Kidney (tissue), 14 donors: ENCODE measurements around the gene DCLK3. TPM values are rescaled to one million over a fixed set of nuclear protein-coding genes. Genes with fewer than 3 reads are reported as not detected.
A peak's percentile ranks its signal among the peaks of the same experiment; 100 is the strongest.

Source experiments
- DNase-seq, 5 donors: peaks; one replicate each; pipeline ENCODE4 v3.0.0-alpha.2; 2013 to 2020
- FAIRE-seq: peaks from 2 replicates; lab custom pipeline; 2012; peaks lifted over from hg19 to GRCh38; lab: Jason Lieb, UNC
- H3K27ac ChIP-seq, 2 donors: one replicate each; pipeline ENCODE4 v1.7.0; 2013; ENCODE audit warnings: low read depth in 2 of 2, low read length in 2 of 2, inconsistent platforms in 1 of 2
- H3K27me3 ChIP-seq: one replicate; pipeline ENCODE4 v1.7.1; 2013; ENCODE audit warnings: low read length, inconsistent platforms; ENCODE audit not compliant: control insufficient read depth, insufficient read depth
- H3K36me3 ChIP-seq, 3 donors: one replicate each; pipeline versions ENCODE4 v1.7.0 to v1.7.1; 2013; ENCODE audit warnings: low read length in 3 of 3, control low read depth in 1 of 3, inconsistent platforms in 1 of 3; ENCODE audit not compliant: insufficient read depth in 3 of 3, control insufficient read depth in 2 of 3
- H3K4me1 ChIP-seq, 3 donors: one replicate each; pipeline versions ENCODE4 v1.7.0 to v1.7.1; 2013; ENCODE audit warnings: low read length in 3 of 3, inconsistent platforms in 1 of 3, low read depth in 1 of 3; ENCODE audit not compliant: control insufficient read depth in 2 of 3, insufficient read depth in 2 of 3
- H3K4me3 ChIP-seq, 3 donors: one replicate each; pipeline versions ENCODE4 v1.7.0 to v1.8.1; 2013; ENCODE audit warnings: low read length in 3 of 3, control low read depth in 1 of 3, inconsistent platforms in 1 of 3
- H3K9ac ChIP-seq, 3 donors: one replicate each; pipeline versions ENCODE4 v1.7.0 to v1.7.1; 2013; ENCODE audit warnings: low read length in 3 of 3, control low read depth in 1 of 3, inconsistent platforms in 1 of 3
- H3K9me3 ChIP-seq, 3 donors: one replicate each; pipeline versions ENCODE4 v1.7.0 to v1.7.1; 2013; ENCODE audit warnings: low read length in 3 of 3, control low read depth in 1 of 3, inconsistent platforms in 1 of 3; ENCODE audit not compliant: control insufficient read depth in 2 of 3, insufficient read depth in 1 of 3
- CTCF ChIP-seq: IDR thresholded peaks from 3 replicates; pipeline ENCODE4 v1.5.1; 2012; ENCODE audit warnings: mild to moderate bottlenecking, moderate library complexity, borderline replicate concordance; ENCODE audit not compliant: insufficient read depth; ENCODE audit errors: extremely low read depth
- intact Hi-C: fragments of 100-400 bp; cut with DNase I; formaldehyde crosslinking; loops from one replicate; pipeline ENCODE4 v1.11.1; 2022
- polyA plus RNA-seq: library from polyadenylated mRNA; stranded (reverse); fragments of 350-450 nt; fragmentation: Illumina TruSeq; extraction: RNeasy Lipid Tissue Mini Kit (QIAGEN cat#74804); gene quantifications from one replicate; pipeline ENCODE4 v1.2.3, GENCODE V29; 2014; ENCODE audit warnings: low read depth, low replicate concordance; ENCODE audit not compliant: insufficient read depth
- total RNA-seq: library from RNA; stranded (reverse); fragmentation: NEBNext Ultra II Directional; extraction: Animal tissue kit (Norgen Biotek cat#: 25700); gene quantifications from one replicate; pipeline ENCODE4 v1.2.1, GENCODE V29; 2021
- donor health status: control.
- donor health status: control.
- donor health status: control.
- donor health status: control.
- donor health status: control.
- donor health status: DM: yes; HTN: yes; CAD: no.
- donor health status: Normal renal cell carcinoma (clear cell type).

Gene DCLK3
- total and polyA plus RNA-seq, 2 donors from 2014 or later, result not detected

DNA sequence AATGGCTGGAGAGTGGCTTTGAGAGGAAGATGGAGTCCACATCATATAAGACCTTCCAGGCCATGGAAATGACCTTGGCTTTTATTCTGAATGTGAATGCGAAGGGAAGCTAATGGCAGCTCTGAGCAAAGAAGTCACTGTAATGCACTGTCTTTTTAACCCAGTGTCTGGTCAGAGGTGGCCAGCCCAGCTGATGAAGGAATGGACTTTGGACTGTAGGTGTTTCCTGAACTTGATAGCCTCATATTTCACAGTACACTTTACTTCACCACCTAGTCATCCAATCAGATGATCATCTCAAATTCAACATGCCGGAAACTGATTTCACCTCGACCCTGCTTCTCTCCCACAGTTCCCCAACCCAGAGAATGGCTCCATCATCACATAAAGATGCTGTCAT, 33.4 kb downstream of the DCLK3 start:
- DNase-seq (no peak), FAIRE-seq (no peak)
- TF ChIP-seq CTCF, result no peak
- H3K36me3 ChIP-seq, result no peaks in the 10 kb centered on the region
- H3K9me3 ChIP-seq, result no peaks in the 10 kb centered on the region
- intact Hi-C loops, result loop anchor here (10.0 kb wide), 1 partner anchor 224 kb away; no protein-coding TSS in a partner anchor
- H3K4me1 ChIP-seq, result no peaks in the 10 kb centered on the region
- no peak overlapping the region for H3K4me3 ChIP-seq
- H3K27me3 ChIP-seq, result no peaks in the 10 kb centered on the region
- no peak overlapping the region for H3K9ac ChIP-seq
- no peak overlapping the region for H3K27ac ChIP-seq

DNA sequence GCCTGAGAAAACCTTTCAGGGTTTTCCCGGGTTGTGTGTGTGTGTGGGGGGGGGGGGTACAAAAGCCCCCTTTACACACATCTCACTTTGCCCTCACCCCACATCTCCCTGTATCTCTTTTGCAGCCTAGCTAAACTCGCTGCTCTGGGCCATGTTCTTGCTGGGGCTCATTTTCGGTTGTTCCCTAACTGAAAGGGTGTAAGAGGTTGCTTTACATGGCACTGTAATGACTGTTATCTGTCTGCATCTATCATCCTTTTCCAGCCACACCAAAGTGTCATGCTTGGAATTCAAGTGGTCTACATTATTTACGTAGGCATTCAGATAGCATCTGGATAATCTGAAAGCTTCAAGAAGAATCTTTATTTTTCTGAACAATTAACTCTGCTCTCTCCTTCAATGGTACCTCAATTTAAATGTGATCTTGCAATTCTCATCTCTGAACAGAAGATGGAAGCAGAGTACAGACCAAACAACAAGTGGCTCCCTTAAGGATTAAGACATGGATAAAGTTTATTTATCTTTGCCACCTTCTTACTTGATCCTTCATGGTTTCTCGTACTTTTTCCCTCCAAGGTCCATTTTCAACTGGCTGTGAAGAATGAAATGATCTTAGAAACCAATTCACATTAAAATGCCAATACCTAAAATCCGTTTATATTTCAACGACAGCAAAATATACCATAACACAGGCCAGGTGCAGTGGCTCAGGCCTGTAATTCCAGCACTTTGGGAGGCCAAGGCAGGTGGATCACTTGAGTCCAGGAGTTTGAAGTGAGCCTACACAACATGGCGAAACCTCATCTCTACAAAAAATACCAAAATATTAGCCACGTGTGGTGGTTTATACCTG, 34.9 kb downstream of the DCLK3 start:
- intact Hi-C loops, result loop anchor here (10.0 kb wide), 1 partner anchor 225 kb away; no protein-coding TSS in a partner anchor

GRCh38 chr3:36714343-36715086, 49.8 kb downstream of the DCLK3 start:
- H3K4me3 ChIP-seq, result no peak overlapping the region
- peaks cover 0 to 7% (median 0%) of the 10 kb centered on the region in 3 donors for H3K9me3 ChIP-seq
- peak in 1 of 5 donors; percentile 21 for DNase-seq
- H3K9ac ChIP-seq, result no peak overlapping the region
- no peaks in the 10 kb centered on the region for H3K27me3 ChIP-seq
- intact Hi-C loops, result no loop called here
- FAIRE-seq, result no peak
- no peak for TF ChIP-seq CTCF
- H3K27ac ChIP-seq, result no peak overlapping the region
- H3K4me1 ChIP-seq, result no peaks in the 10 kb centered on the region
- H3K36me3 ChIP-seq, result no peaks in the 10 kb centered on the region

More for the DNA sequence above, 34.9 kb downstream of the DCLK3 start:
- Histone ChIP-seq H3K27ac (no peak overlapping the region), H3K36me3 (no peaks in the 10 kb centered on the region), H3K4me1 (no peaks in the 10 kb centered on the region), H3K4me3 (no peak overlapping the region), H3K27me3 (no peaks in the 10 kb centered on the region), H3K9ac (no peak overlapping the region), H3K9me3 (no peaks in the 10 kb centered on the region)
- DNase-seq, result peak in 2 of 5 donors; percentile 67 to 80
- TF ChIP-seq CTCF, result peak; percentile 73
- FAIRE-seq, result peak; percentile 88
